Uterus (tissue), 4 donors: Measurements from ENCODE around the gene SNRPD3. TPM values are rescaled to one million over a fixed set of nuclear protein-coding genes. Genes with fewer than 3 reads are reported as not detected.
"Not testable (repeated sequence)": the region's sequence is repeated elsewhere in the genome, so short reads cannot be mapped to it uniquely, and the experiment has no call there.

Experiments used
- DNase-seq, 2 donors: peaks; one replicate each; pipeline ENCODE4 v3.0.0-alpha.2; 2019 to 2020
- H3K27ac ChIP-seq, 2 donors: fragments of 200-600 bp; sonication (generic); 1 replicate in 1 of 2; 2 replicates in 1 of 2; pipeline ENCODE4 v1.5.1; 2016 to 2018
- H3K27me3 ChIP-seq, 2 donors: fragments of 200-600 bp; sonication (generic); one replicate each; pipeline ENCODE4 v1.5.1; 2018 to 2019; ENCODE audit warnings: control low read depth in 1 of 2
- H3K36me3 ChIP-seq, 2 donors: fragments of 200-600 bp; sonication (generic); one replicate each; pipeline ENCODE4 v1.5.1; 2019; ENCODE audit warnings: control low read depth in 1 of 2
- H3K4me1 ChIP-seq, 2 donors: fragments of 200-600 bp; sonication (generic); one replicate each; pipeline ENCODE4 v1.5.1; 2018 to 2019; ENCODE audit warnings: control low read depth in 1 of 2
- H3K4me3 ChIP-seq, 2 donors: fragments of 200-600 bp; sonication (generic); 1 replicate in 1 of 2; 2 replicates in 1 of 2; pipeline ENCODE4 v1.5.1; 2018 to 2019; ENCODE audit warnings: mild to moderate bottlenecking in 1 of 2
- H3K9me3 ChIP-seq, 2 donors: fragments of 200-600 bp; sonication (generic); one replicate each; pipeline ENCODE4 v1.5.1; 2019; ENCODE audit warnings: control low read depth in 1 of 2
- POLR2A ChIP-seq, 2 donors: fragments of 450-650 bp; IDR thresholded peaks; one replicate each; pipeline ENCODE4 v1.6.1; 2016; ENCODE audit warnings: antibody characterized with exemption in 2 of 2, mild to moderate bottlenecking in 1 of 2, moderate library complexity in 1 of 2
- intact Hi-C: fragments of 100-400 bp; cut with DNase I; formaldehyde crosslinking; loops from one replicate; pipeline ENCODE4 v1.15.1; 2023; ENCODE audit warnings: low total_unique reads
- total RNA-seq, 4 donors: library from RNA; depleted of rRNA in 3 of 4; stranded (reverse); fragments of >200 nt in 3 of 4; gene quantifications; one replicate each; pipeline versions ENCODE4 v1.1.0 to v1.2.4, GENCODE V29; 2014 to 2023
- TF ChIP-seq, protein P1 (sequence below), 4 experiments: fragments of 200-600 bp in 2 of 4; fragments of 450-650 bp in 2 of 4; sonication (generic) in 2 of 4; IDR thresholded peaks; one replicate each; pipeline ENCODE4 v1.5.1; 2016 to 2019; ENCODE audit warnings: antibody characterized with exemption in 4 of 4, mild to moderate bottlenecking in 2 of 4, moderate library complexity in 1 of 4
- donor health status: DM: yes; HTN: yes; CAD: no.

SNRPD3 gene
- total RNA-seq, 4 donors from 2014 or later, result 42.6 to 189 (median 85.1) TPM

DNA sequence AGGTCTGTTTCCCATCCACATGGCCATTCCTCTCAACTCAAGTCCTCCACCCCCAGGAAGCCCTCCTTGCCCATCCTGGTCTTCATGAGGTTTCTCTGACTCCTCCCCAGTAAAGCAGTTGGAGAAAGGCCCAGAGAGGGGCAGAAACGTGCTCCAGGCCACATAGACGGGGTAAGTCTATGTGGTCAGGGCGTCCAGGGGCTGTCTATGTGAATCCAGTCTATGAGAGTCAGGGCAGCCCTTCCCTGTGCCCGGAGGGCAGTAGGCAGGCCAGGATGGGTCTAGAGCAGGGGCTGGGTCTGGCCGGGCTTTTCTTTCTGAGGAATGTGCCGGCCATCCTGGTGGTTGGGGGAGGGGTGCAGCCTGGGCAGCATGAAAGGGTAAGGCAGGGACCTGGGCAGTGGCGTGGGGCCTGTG, 12.6 kb upstream of the SNRPD3 start:
- no peak overlapping the region for H3K27ac ChIP-seq
- no peaks in the 10 kb centered on the region for H3K4me1 ChIP-seq
- H3K27me3 ChIP-seq, result no peaks in the 10 kb centered on the region
- TF ChIP-seq, protein P1, sequence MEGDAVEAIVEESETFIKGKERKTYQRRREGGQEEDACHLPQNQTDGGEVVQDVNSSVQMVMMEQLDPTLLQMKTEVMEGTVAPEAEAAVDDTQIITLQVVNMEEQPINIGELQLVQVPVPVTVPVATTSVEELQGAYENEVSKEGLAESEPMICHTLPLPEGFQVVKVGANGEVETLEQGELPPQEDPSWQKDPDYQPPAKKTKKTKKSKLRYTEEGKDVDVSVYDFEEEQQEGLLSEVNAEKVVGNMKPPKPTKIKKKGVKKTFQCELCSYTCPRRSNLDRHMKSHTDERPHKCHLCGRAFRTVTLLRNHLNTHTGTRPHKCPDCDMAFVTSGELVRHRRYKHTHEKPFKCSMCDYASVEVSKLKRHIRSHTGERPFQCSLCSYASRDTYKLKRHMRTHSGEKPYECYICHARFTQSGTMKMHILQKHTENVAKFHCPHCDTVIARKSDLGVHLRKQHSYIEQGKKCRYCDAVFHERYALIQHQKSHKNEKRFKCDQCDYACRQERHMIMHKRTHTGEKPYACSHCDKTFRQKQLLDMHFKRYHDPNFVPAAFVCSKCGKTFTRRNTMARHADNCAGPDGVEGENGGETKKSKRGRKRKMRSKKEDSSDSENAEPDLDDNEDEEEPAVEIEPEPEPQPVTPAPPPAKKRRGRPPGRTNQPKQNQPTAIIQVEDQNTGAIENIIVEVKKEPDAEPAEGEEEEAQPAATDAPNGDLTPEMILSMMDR (IDR thresholded peaks at IDR 0.05), result no peak
- no peak for TF ChIP-seq POLR2A (IDR thresholded peaks at IDR 0.05)
- DNase-seq, result no peak
- H3K4me3 ChIP-seq, result no peak overlapping the region
- H3K9me3 ChIP-seq, result no peaks in the 10 kb centered on the region
- H3K36me3 ChIP-seq, result no peaks in the 10 kb centered on the region
- intact Hi-C loops, result no loop called here

DNA sequence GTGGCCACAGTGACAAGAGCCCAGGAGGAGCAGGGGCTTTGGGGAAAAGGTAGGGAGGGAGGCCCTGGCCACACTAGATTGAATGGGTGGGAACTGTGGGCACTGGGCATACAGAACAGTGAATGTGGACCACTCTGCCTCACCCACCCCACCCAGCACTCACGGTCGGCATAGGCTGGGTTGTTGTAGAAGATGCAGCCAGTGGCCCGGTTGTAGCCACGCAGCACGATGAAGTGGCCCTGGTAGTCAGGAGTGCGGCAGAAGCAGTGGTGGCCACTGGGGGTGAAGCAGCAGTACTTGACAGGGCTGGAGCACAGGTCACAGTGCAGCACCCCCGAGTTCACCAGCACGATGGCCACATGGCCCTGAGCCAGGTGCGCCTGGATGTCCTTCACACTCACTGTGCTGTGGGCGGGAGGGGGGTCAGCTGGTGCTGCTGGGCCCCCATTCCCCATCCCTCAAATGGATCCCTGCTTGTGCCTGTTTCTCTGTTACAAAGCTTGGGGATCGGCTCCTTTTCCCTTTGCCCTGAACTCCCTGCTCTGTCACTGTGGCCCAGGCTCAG, 12.0 kb upstream of the SNRPD3 start:
- TF ChIP-seq, protein P1 (IDR thresholded peaks at IDR 0.05), result no peak
- no peak for TF ChIP-seq POLR2A (IDR thresholded peaks at IDR 0.05)
- Histone ChIP-seq H3K27me3 (no peaks in the 10 kb centered on the region), H3K4me1 (no peaks in the 10 kb centered on the region), H3K4me3 (no peak overlapping the region), H3K9me3 (no peaks in the 10 kb centered on the region), H3K36me3 (no peaks in the 10 kb centered on the region), H3K27ac (no peak overlapping the region)
- DNase-seq, result no peak
- intact Hi-C loops, result no loop called here

DNA sequence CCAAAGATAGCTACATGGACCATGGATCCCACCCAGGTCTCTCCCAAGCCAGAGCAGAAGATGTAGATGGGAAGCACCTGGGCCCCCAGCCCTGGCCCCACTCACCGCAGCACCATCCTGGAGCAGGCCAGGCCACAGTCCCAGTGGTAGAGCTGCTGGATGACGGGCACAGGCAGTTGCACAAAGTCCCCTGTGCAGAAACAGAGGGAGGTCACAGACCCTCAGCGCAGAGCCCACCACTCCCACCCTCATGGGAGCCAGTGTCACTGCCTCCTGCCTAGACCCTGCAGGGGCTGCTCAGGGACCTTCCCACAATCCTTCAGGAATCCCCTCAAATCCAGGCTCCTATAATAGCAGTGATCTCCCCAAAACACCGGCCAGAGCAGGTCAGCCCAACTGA, 7.0 kb upstream of the SNRPD3 start:
- no peak overlapping the region for H3K27ac ChIP-seq
- H3K27me3 ChIP-seq, result no peaks in the 10 kb centered on the region
- no peaks in the 10 kb centered on the region for H3K9me3 ChIP-seq
- H3K4me3 ChIP-seq, result no peak overlapping the region
- intact Hi-C loops, result no loop called here
- H3K4me1 ChIP-seq, result peaks cover 0 to 4% of the 10 kb centered on the region in 2 donors
- no peaks in the 10 kb centered on the region for H3K36me3 ChIP-seq
- no peak for TF ChIP-seq POLR2A (IDR thresholded peaks at IDR 0.05)
- TF ChIP-seq, protein P1 (IDR thresholded peaks at IDR 0.05), result no peak
- no peak for DNase-seq

DNA sequence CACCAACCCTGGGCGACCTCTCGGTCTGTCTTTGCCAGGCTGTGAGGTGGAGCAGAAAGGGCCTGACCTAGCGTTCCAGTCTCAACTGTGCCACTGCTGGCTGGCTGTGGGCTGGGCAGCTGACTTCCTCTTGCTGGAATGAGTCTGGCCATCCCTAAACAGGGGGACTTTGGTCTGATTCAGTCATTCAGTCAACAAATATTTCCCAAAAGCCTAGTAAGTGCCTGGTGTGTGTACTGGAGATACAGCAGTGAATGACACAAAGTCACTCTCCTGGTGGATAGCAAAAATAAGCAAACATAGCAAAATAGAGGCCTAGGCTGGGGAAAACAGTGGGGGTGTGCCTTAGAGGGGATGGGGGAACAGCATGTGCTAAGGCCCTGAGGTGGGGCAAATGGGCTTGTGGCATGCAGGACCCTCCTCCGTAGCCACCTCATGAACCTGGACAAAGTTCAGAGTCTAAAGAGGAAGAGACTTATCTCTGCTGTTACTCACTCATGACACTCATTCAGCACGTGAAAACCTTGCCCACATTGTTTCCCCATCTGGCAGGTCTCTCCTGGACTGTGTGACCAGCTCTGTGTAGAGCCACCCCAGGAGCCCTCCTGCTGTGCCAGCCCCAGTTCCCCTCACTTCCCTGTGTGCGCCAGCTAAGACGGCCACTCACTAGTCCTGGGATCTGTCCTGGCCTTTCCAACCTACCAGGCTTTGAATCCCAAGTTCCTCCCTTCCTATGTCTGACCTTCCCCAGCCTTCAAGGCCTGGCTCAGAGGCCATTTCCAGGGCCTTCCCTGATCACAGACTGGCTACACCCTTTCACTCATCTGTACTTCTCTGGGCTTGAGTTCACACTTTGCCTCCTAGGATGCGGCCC, 5.5 kb upstream of the SNRPD3 start:
- Histone ChIP-seq H3K36me3 (no peaks in the 10 kb centered on the region), H3K4me3 (no peak overlapping the region), H3K27me3 (no peaks in the 10 kb centered on the region), H3K27ac (no peak overlapping the region), H3K4me1 (peaks cover 0 to 5% of the 10 kb centered on the region in 2 donors), H3K9me3 (no peaks in the 10 kb centered on the region)
- TF ChIP-seq POLR2A (IDR thresholded peaks at IDR 0.05), result no peak
- TF ChIP-seq, protein P1 (IDR thresholded peaks at IDR 0.05), result no peak
- no peak for DNase-seq
- intact Hi-C loops, result no loop called here

DNA sequence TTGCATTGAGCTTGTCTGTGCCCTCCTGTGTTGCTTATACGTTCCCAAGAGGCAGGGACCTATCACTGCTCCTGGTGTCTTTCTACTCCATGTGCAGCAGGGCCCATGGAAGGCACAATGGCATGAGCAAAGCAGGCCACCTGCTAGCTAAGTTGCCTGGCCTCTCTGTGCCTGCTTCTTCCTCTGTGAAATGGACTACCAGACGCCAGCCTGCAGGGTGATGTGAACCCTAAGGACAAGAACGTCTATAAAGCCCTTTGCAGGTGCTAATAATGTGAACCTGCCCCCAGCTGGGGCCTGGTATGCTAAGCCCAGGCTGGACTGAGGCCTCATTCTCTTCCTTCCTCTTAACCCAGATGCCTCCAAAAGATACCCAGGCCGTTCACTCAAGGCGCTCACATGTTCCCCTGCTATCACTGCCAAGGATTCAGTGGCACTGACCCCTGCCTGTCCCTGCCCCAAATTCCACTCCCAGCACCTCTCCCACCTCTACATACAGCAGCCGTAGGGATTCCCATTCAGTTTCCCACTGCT, 4.8 kb upstream of the SNRPD3 start:
- H3K4me3 ChIP-seq, result no peak overlapping the region
- no peaks in the 10 kb centered on the region for H3K36me3 ChIP-seq
- TF ChIP-seq POLR2A (IDR thresholded peaks at IDR 0.05), result no peak
- TF ChIP-seq, protein P1 (IDR thresholded peaks at IDR 0.05), result no peak
- DNase-seq, result no peak
- intact Hi-C loops, result no loop called here
- peaks cover 0 to 5% of the 10 kb centered on the region in 2 donors for H3K4me1 ChIP-seq
- H3K27me3 ChIP-seq, result no peaks in the 10 kb centered on the region
- no peak overlapping the region for H3K27ac ChIP-seq
- H3K9me3 ChIP-seq, result no peaks in the 10 kb centered on the region

DNA sequence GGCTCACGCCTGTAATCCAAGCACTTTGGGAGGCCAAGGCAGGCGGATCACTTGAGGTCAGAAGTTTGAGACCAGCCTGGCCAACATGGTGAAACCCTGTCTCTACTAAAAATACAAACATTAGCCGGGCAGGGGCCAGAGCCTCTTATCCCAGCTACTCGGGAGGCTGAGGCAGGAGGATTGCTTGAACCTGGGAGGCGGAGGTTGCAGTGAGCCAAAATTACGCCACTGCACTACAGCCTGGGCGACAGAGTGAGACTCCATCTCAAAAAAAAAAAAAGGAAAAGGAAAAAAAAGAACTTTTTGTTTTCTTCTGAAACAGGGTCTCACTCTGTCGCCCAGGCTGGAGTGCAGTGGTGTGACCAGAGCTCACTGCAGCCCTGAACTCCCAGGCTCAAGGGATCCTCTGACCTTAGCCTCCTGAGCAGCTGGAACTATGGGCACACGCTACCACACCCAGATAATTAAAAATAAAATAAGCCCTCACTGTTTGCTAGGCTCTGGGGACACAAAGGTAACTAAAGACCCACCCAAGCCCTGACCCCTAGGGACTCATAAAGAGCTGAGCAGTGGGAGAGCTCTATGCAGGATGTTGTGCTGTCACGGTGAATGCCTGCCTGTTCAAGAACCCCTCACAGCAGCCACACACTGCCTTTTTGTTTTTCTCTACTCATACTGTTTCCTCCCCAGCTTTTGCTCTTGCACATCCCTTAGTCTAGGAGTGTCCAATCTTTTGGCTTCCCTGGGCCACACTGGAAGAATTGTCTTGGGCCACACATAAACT, 3.1 kb upstream of the SNRPD3 start:
- H3K27ac ChIP-seq, H3K27me3 ChIP-seq, H3K36me3 ChIP-seq, H3K4me3 ChIP-seq, H3K9me3 ChIP-seq, DNase-seq, intact Hi-C loops: not testable (repeated sequence)
- peaks cover 5 to 14% of the 10 kb centered on the region in 2 donors for H3K4me1 ChIP-seq
